NB4 (cell line): ENCODE results near the gene DNAJC7.

Experiments
- POLR2A ChIP-seq: IDR thresholded peaks from 2 replicates; pipeline ENCODE4 v1.6.1; 2011; ENCODE audit warnings: mild to moderate bottlenecking; ENCODE audit not compliant: insufficient read length; ENCODE audit errors: extremely low read depth
- TF ChIP-seq, protein P1 (sequence below): IDR thresholded peaks from one replicate; pipeline ENCODE4 v1.5.1; 2012; ENCODE audit warnings: low read depth, low read length

DNA sequence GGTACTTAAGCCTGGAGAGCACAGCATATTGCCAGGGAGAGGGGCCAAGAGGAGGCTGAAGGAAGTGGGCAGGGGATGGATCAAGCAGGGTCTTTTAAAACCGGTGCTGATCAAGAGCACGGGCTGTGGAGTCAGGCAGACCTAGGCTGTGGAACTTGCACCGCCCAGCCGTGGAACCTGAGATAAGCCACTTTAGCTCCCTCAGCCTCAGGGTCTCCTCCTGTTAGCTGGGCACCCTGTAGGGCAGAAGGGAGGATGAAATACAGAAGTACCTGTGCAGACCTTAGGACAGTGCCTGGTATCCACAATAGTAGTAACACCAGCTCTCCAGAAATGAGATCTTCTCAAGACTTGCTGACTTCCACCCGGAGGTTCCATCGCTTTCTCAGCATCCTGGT lies 77.5 kb downstream of the DNAJC7 start:
- TF ChIP-seq, protein P1, sequence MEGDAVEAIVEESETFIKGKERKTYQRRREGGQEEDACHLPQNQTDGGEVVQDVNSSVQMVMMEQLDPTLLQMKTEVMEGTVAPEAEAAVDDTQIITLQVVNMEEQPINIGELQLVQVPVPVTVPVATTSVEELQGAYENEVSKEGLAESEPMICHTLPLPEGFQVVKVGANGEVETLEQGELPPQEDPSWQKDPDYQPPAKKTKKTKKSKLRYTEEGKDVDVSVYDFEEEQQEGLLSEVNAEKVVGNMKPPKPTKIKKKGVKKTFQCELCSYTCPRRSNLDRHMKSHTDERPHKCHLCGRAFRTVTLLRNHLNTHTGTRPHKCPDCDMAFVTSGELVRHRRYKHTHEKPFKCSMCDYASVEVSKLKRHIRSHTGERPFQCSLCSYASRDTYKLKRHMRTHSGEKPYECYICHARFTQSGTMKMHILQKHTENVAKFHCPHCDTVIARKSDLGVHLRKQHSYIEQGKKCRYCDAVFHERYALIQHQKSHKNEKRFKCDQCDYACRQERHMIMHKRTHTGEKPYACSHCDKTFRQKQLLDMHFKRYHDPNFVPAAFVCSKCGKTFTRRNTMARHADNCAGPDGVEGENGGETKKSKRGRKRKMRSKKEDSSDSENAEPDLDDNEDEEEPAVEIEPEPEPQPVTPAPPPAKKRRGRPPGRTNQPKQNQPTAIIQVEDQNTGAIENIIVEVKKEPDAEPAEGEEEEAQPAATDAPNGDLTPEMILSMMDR: no peak
- no peak for TF ChIP-seq POLR2A
